Measurements from ENCODE around the gene WRNIP1.

GRCh38 chr6:2754911-2755310 is 10.3 kb upstream of the WRNIP1 start:
- no peak for TF ChIP-seq SIN3A (IDR thresholded peaks at IDR 0.05; ENCODE audit: borderline replicate concordance, insufficient read depth, low read length)
- no peak for TF ChIP-seq REST (IDR thresholded peaks at IDR 0.05; ENCODE audit: insufficient read depth in 1 of 2, low read depth in 2 of 2, low read length in 2 of 2)
- TF ChIP-seq POLR2AphosphoS5 (IDR thresholded peaks at IDR 0.05; ENCODE audit: low read depth, low read length) = no peak

Measured in PFSK-1 (cell line).